ENCODE data around the gene PRPF6.

GRCh38 chr20:63952769-63953168 lies 28.2 kb upstream of the PRPF6 start:
- no peak for TF ChIP-seq POLR2AphosphoS5 (IDR thresholded peaks at IDR 0.05; ENCODE audit: low read depth, low read length)
- no peak for TF ChIP-seq CTCF (IDR thresholded peaks at IDR 0.05)
- no peak for TF ChIP-seq SIN3A (IDR thresholded peaks at IDR 0.05; ENCODE audit: borderline replicate concordance, insufficient read depth, low read depth, low read length)
